ENCODE results near the gene PTPN22. TPM values are rescaled to one million over a fixed set of nuclear protein-coding genes. Genes with fewer than 3 reads are reported as not detected.

PTPN22 gene
- total RNA-seq, 4 donors from 2014 or later: 0.57 to 17.5 (median 4.7) TPM

- TF ChIP-seq, protein P1, sequence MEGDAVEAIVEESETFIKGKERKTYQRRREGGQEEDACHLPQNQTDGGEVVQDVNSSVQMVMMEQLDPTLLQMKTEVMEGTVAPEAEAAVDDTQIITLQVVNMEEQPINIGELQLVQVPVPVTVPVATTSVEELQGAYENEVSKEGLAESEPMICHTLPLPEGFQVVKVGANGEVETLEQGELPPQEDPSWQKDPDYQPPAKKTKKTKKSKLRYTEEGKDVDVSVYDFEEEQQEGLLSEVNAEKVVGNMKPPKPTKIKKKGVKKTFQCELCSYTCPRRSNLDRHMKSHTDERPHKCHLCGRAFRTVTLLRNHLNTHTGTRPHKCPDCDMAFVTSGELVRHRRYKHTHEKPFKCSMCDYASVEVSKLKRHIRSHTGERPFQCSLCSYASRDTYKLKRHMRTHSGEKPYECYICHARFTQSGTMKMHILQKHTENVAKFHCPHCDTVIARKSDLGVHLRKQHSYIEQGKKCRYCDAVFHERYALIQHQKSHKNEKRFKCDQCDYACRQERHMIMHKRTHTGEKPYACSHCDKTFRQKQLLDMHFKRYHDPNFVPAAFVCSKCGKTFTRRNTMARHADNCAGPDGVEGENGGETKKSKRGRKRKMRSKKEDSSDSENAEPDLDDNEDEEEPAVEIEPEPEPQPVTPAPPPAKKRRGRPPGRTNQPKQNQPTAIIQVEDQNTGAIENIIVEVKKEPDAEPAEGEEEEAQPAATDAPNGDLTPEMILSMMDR (IDR thresholded peaks at IDR 0.05; ENCODE audit: low read depth): no peak
These were observed 15.2 kb upstream of the PTPN22 start for GRCh38 chr1:113886417-113887401.

GRCh38 chr1:113881661-113882060 lies 10.1 kb upstream of the PTPN22 start:
- TF ChIP-seq, protein P1 (IDR thresholded peaks at IDR 0.05; ENCODE audit: low read depth): no peak

DNA sequence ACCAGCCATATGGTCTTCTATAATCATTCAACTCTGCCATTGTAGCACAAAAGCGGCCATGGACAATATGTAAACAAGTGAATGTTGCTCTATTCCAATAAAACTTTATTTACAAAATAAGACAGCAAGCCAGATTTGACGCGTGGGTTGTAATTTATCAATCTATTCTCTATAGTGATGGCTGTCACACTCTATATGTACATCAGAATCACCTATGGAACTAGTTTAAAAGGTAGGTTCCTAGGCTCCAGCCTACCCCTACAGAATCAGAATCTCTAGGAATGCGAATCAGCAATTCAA lies 8.2 kb upstream of the PTPN22 start:
- TF ChIP-seq, protein P1 (IDR thresholded peaks at IDR 0.05; ENCODE audit: low read depth): no peak

DNA sequence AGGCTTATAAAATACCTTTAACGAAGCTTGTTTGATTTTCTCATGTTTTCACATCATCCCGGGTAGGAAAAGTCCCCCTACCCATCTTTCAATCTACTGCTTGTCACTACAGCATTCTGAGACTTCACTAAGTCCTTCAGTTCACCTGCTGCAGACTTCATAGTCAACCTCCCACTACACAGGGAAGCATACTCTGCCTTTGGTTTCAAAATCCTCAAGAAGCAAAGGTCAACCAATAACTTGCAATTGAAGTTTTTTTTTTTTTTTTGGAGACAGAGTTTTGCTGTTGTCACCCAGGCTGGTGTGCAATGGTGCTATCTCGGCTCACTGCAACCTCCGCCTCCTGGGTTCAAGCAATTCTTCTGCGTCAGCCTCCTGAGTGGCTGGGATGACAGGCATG lies 4.7 kb upstream of the PTPN22 start:
- TF ChIP-seq, protein P1 (IDR thresholded peaks at IDR 0.05; ENCODE audit: low read depth): no peak

GRCh38 chr1:113875714-113876113 lies 4.2 kb upstream of the PTPN22 start:
- TF ChIP-seq, protein P1 (IDR thresholded peaks at IDR 0.05; ENCODE audit: low read depth): no peak

- TF ChIP-seq, protein P1 (IDR thresholded peaks at IDR 0.05; ENCODE audit: low read depth): no peak
These were observed 2.7 kb upstream of the PTPN22 start for GRCh38 chr1:113874012-113874879.

Measured in subcutaneous adipose tissue (tissue), 4 donors.